GM13977 (cell line): ENCODE data around the gene TRMT11.

ENCODE experiments used
- DNase-seq: peaks from one replicate; pipeline ENCODE4 v3.0.0; 2012; ENCODE audit warnings: low spot score
- CTCF ChIP-seq: IDR thresholded peaks from 2 replicates; pipeline ENCODE4 v1.5.1; 2012; ENCODE audit warnings: mild to moderate bottlenecking, control low read depth; ENCODE audit not compliant: insufficient read depth; ENCODE audit errors: extremely low read depth, missing control alignments
- in situ Hi-C: fragments of 300-500 bp; cut with MboI; formaldehyde crosslinking; loops from one replicate; pipeline ENCODE4 v1.12.0; 2022; ENCODE audit warnings: low sequenced_read_pairs, low pct_unique_long_range_greater_than_20kb, mixed read lengths, inconsistent platforms; ENCODE audit not compliant: unreplicated experiment

Gene TRMT11

DNA sequence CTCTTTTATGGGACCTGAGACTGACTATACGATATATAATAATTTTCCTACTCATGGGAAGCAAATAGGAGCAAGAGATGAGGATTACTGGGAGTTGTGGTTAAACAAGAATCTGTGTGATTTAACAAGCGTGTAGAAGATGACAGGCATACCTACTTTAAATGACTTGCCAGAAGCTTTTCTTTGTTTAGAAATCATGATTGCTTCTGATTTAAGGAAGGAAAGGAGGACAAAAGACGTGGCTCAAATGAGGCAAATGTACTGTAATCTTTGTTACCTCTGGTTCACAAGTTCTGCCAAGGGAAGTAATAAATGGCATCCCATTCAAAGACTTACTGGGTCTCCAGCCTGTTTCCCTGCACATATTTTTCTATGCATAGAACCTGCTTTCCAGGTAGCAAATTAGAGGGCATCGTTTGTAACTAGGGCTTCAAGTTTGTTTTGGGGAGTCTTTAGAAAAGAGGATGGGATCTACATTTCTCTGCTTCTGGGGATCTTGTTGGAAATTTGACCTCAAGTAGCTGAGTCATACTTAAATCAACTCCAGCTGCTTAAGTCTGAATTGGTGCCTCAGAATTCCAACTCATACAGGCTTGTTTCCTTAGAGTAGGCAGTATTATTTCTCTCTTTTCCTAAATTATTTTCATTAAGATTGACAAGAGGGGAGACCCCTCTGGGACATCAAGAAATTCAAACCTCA is 2.9 kb upstream of the TRMT11 start:
- in situ Hi-C loops, result loop anchor here (25.0 kb wide), 1 partner anchor 1154 kb away; no protein-coding TSS in a partner anchor
- TF ChIP-seq CTCF, result no peak
- DNase-seq, result no peak

DNA sequence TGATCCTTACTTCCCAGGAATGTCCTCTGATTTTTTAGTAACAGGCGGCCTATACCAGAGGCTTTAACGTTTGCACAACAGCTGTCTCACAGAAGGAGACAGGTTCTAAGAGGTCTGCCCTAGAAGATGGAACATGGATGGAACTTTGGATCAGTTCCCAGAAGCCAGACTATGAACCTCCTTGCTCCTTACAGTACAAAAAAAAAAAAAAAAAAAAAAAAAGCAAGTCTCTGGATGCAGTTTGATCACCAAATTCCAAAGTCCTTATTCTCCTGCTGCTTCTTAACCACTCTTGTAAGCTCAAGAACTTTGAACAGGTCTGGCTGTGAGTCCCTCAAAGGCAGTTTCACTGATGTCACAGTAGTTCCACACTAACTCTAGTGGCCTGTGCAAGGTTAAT is 2.0 kb upstream of the TRMT11 start:
- no peak for DNase-seq
- TF ChIP-seq CTCF, result no peak
- in situ Hi-C loops, result loop anchor here (25.0 kb wide), 1 partner anchor 1153 kb away; no protein-coding TSS in a partner anchor

- in situ Hi-C loops, result loop anchor here (25.0 kb wide), 1 partner anchor 1152 kb away; no protein-coding TSS in a partner anchor
These were observed 818 bp upstream of the TRMT11 start for GRCh38 chr6:125985522-125985921.

GRCh38 chr6:125985979-125986300 is 400 bp upstream of the TRMT11 start:
- in situ Hi-C loops, result loop anchor here (25.0 kb wide), 1 partner anchor 1151 kb away; no protein-coding TSS in a partner anchor
- no peak for DNase-seq
- TF ChIP-seq CTCF, result no peak

More at GRCh38 chr6:125985522-125985921, 818 bp upstream of the TRMT11 start:
- no peak for DNase-seq
- TF ChIP-seq CTCF, result no peak

- DNase-seq, result no peak
- TF ChIP-seq CTCF, result no peak
- in situ Hi-C loops, result loop anchor here (25.0 kb wide), 1 partner anchor 1150 kb away; no protein-coding TSS in a partner anchor
These were observed 782 bp downstream of the TRMT11 start for GRCh38 chr6:125987026-125987617.

GRCh38 chr6:125988280-125988679 is 1.9 kb downstream of the TRMT11 start:
- in situ Hi-C loops, result loop anchor here (25.0 kb wide), 1 partner anchor 1149 kb away; no protein-coding TSS in a partner anchor
- no peak for TF ChIP-seq CTCF
- no peak for DNase-seq
